ENCODE results near the gene FOXP2.

FOXP2 gene

DNA sequence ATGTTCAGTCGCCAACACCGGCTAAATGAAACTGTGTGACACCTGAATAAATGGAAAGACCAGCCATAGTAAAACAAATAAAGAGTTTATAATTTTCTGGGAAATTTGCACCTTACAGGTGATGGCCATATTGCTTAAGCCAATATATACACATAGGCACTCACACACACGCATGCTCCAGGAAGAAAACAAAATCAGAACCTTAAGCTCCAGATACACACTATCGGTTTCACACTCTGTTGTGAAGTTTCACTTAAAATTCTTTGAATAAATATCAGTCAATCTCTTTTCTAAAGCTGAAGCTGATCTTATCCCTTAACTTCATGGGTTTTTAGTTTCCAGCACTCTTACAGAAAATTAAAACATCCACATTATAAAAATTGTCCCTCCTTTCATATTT is 280.6 kb downstream of the FOXP2 start:
- TF ChIP-seq, protein P1, sequence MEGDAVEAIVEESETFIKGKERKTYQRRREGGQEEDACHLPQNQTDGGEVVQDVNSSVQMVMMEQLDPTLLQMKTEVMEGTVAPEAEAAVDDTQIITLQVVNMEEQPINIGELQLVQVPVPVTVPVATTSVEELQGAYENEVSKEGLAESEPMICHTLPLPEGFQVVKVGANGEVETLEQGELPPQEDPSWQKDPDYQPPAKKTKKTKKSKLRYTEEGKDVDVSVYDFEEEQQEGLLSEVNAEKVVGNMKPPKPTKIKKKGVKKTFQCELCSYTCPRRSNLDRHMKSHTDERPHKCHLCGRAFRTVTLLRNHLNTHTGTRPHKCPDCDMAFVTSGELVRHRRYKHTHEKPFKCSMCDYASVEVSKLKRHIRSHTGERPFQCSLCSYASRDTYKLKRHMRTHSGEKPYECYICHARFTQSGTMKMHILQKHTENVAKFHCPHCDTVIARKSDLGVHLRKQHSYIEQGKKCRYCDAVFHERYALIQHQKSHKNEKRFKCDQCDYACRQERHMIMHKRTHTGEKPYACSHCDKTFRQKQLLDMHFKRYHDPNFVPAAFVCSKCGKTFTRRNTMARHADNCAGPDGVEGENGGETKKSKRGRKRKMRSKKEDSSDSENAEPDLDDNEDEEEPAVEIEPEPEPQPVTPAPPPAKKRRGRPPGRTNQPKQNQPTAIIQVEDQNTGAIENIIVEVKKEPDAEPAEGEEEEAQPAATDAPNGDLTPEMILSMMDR (IDR thresholded peaks at IDR 0.05; ENCODE audit: low read depth, low read length) = no peak
- no peak overlapping the region for H3K4me3 ChIP-seq (ENCODE audit: low read depth, low read length)

DNA sequence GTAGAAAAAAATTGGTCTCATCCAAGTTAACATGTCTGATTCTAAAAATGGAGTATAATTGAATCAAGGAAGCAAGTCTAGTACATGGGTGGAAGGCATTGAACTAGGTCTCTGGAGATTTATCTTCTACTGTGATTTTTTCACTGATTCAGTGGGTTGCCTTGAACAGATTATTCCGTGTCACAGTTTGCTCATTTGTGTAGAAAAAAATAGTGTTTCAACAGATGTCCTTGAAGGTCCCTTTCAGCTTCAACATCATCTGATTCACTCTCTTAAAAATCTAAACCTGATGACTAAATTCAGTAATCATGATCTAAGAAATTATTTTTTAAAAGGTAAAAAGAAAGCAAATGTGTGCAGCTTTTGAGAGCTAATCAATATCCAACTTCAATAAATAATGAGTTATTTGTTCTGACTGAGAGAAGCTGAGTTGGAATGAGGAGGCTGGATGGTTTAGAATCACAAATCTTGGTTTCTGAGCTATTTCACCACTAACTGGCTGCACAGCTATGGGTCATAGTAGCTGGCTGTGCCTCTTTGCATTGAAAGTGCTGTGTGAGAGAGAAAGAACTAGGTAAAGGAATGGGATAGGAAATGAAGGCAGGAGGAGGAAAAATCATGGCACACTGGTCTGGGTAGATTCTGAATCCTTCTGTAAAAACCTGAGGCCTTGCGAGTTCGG is 285.8 kb downstream of the FOXP2 start:
- H3K4me3 ChIP-seq (ENCODE audit: low read depth, low read length) = no peak overlapping the region
- TF ChIP-seq, protein P1 (IDR thresholded peaks at IDR 0.05; ENCODE audit: low read depth, low read length) = no peak

DNA sequence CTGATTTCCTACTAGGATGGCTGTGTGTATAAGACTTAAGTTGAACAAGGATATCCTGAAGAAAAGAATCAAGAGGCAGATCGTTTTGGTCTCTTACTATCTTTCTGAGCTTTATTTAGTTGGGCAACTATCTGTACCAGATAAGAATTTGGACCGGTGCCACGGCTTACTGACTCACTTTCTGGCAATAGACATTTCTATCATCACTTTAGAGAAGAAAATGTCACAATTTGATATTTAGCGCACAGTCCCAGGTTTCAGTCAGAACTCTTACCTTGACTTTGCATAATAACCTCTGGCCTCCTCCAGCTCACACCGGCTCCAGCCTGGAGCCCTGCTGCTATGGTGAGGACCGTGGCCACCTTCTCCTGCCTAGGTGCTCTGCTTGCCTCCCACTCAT is 289.1 kb downstream of the FOXP2 start:
- no peak overlapping the region for H3K4me3 ChIP-seq (ENCODE audit: low read depth, low read length)
- TF ChIP-seq, protein P1 (IDR thresholded peaks at IDR 0.05; ENCODE audit: low read depth, low read length) = no peak

DNA sequence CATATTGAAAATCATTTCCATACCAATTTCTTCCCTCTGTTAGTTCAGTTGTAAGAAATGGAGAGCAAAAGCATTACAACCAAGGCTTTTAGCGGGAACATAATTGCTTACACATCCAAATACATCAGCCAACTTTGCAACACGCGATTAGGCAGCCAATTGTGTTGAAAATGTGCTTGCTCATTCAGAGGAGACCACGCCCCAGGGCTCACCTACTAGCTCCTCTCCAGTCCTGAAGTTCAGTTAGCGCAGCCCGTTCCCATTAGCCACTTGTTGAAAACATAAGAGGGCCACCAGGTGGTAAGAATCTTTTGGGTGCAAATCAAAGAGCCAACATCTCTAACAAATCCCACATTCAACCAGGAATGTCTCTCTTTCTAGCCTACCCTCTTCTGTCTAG is 294.0 kb downstream of the FOXP2 start:
- TF ChIP-seq, protein P1 (IDR thresholded peaks at IDR 0.05; ENCODE audit: low read depth, low read length) = no peak
- H3K4me3 ChIP-seq (ENCODE audit: low read depth, low read length) = no peak overlapping the region

DNA sequence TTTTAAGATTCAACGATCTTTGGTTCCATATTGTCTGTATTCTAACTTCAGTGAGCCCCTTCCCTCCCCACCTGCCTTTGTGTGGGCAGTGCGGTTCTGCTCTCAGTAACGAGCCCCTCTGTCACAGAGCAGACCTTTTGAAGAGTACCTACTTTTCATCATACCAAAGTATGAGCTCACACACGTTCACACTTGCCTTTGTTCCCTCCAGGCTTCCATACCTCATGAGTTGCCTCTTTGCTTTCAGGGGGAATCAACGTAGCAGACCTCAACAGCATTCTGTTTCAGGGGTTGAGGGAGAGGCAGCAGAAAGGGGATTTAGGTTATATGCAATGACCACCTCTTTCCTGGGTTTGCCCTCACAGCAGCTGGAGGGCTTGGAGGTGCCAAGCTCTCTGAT is 295.9 kb downstream of the FOXP2 start:
- TF ChIP-seq, protein P1 (IDR thresholded peaks at IDR 0.05; ENCODE audit: low read depth, low read length) = no peak

DNA sequence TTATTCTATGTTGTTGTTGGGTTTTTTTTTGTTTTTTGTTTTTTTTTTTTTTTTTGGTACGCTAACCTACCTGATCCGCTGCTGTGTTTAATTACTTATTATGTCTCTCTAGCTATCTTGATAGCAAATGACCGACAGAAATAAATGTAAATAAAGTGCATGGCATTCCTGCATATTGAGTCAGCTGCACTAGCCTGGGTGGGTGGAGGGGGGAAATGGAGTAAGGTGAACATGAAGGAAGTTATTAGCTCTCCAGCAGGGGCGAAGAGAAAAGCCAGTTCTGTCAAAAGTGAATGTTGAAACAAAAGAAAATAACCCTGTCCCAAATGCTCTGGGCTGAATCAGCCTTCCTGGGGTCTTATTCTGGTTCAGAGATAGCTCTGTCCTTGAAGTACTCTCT is 296.6 kb downstream of the FOXP2 start:
- TF ChIP-seq, protein P1 (IDR thresholded peaks at IDR 0.05; ENCODE audit: low read depth, low read length) = no peak
- no peak overlapping the region for H3K4me3 ChIP-seq (ENCODE audit: low read depth, low read length)

More for the DNA sequence above, 295.9 kb downstream of the FOXP2 start:
- H3K4me3 ChIP-seq (ENCODE audit: low read depth, low read length) = no peak overlapping the region

DNA sequence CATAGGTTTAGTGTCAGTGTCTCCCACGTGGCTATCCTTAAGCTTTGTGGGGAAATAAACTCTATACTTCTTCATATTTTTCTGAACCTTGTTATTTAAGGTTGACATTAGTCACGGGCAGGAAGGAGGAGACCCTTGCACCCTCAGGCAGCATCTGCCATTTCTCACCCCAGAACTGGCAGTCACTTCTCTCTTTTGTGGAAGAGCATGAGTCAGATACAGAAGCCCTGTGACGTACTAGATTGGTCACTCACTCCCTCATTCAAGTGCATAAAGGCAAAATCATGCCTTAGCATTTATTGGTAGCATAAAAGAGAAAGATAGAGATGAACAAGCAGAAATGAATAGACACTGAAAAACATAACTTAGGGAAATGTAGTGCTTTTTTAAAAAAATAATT is 301.3 kb downstream of the FOXP2 start:
- TF ChIP-seq, protein P1 (IDR thresholded peaks at IDR 0.05; ENCODE audit: low read depth, low read length) = no peak
- H3K4me3 ChIP-seq (ENCODE audit: low read depth, low read length) = no peak overlapping the region
